ENCODE measurements around the gene POC5.
"Not testable (repeated sequence)": the region's sequence is repeated elsewhere in the genome, so short reads cannot be mapped to it uniquely, and the experiment has no call there.

Gene POC5, protein sequence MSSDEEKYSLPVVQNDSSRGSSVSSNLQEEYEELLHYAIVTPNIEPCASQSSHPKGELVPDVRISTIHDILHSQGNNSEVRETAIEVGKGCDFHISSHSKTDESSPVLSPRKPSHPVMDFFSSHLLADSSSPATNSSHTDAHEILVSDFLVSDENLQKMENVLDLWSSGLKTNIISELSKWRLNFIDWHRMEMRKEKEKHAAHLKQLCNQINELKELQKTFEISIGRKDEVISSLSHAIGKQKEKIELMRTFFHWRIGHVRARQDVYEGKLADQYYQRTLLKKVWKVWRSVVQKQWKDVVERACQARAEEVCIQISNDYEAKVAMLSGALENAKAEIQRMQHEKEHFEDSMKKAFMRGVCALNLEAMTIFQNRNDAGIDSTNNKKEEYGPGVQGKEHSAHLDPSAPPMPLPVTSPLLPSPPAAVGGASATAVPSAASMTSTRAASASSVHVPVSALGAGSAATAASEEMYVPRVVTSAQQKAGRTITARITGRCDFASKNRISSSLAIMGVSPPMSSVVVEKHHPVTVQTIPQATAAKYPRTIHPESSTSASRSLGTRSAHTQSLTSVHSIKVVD

GRCh38 chr5:75717082-75717922, at the start of gene POC5:
TSS of gene POC5 (minus strand) at chr5:75717437. CDS start at chr5:75712937, 4,500 bp downstream.
- peak; percentile 99 for DNase-seq (ENCODE audit: low spot score)

- DNase-seq (ENCODE audit: low spot score): no peak
These were observed 40.9 kb upstream of the POC5 start for GRCh38 chr5:75758116-75758515.

GRCh38 chr5:75756981-75757380, 39.7 kb upstream of the POC5 start:
- no peak for DNase-seq (ENCODE audit: low spot score)

DNA sequence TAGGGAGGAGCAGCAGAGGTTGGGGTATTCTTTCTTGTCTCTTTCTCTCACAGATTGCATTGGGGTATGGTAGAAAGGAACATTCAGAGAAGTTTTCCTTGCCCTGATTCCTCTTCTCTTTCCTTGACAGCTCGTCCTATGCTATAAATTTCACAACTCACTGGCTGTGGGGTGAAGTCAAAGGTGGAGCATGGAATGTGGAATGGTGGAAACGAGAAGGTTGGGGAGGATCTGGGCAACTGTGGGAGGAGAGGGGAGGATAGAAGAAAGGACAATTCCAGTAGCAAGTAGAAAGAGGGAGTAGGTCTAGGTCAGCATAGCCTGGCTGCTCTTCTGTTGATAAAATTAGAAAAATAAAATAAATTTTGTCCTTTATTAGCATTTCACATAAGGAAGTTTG, 39.0 kb upstream of the POC5 start:
- no peak for DNase-seq (ENCODE audit: low spot score)

- no peak for DNase-seq (ENCODE audit: low spot score)
These were observed 35.9 kb upstream of the POC5 start for GRCh38 chr5:75753182-75753581.

GRCh38 chr5:75744355-75744754, 27.1 kb upstream of the POC5 start:
- DNase-seq (ENCODE audit: low spot score): no peak

- no peak for DNase-seq (ENCODE audit: low spot score)
These were observed 19.0 kb upstream of the POC5 start for GRCh38 chr5:75736273-75736672.

- peak; percentile 18 for DNase-seq (ENCODE audit: low spot score)
These were observed 17.9 kb upstream of the POC5 start for GRCh38 chr5:75734913-75735789.

GRCh38 chr5:75733767-75734166, 16.5 kb upstream of the POC5 start:
- DNase-seq (ENCODE audit: low spot score): no peak

- not testable (repeated sequence) for DNase-seq (ENCODE audit: low spot score)
These were observed 14.3 kb upstream of the POC5 start for GRCh38 chr5:75731515-75731914.

DNA sequence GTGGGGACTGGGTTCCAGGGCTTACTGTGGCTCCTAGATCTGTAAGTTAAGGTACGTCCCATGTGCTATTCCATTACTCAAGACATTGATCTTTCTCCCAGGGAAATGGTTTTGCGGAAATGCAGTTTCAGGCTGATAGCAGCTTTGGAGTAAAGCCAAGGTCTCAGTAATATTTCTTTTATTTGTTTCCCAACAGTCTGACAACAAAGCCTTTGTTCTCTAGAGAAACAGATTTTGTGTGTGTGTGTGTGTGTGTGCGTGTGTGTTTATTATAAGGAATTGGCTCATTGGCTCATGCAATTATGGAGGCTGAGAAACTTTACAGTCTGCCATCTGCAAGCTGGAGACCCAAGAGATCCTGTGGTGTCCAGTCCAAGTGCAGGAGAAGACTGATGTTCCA, 12.1 kb upstream of the POC5 start:
- DNase-seq (ENCODE audit: low spot score): no peak

DNA sequence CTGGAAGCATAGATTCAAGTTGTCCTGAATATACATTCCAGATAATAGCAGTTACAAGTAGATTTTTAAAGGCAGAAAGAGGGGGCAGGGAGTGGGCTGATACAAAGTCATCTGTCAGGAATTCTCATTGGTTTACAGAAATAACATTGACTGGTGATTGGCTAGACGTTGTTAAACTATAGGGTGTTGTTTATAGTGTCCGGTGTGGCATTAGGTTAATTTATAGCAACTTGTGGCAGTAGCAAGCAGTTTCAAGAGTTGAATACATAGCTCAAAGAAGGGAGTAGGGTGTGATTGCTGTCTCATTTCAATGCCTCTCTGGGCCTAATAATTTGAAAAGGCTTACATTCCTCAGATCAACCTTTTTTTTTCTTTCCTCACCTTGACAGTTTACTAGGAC, 10.7 kb upstream of the POC5 start:
- no peak for DNase-seq (ENCODE audit: low spot score)

DNA sequence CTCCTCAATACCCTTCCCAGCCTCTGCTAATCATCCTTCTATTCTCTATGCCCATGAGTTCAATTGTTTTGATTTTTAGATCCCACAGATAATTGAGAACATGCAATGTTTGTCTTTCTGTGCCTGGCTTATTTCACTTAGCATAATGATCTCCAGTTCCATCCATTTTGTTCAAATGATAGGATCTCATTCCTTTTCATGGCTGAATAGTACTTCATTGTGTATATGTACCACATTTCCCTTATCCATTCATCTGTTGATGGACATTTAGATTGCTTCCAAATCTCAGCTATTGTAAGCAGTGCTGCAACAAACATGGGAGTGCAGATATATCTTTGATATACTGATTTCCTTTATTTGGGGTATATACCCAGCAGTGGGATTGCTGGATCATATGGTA, 9.0 kb upstream of the POC5 start:
- not testable (repeated sequence) for DNase-seq (ENCODE audit: low spot score)

GRCh38 chr5:75723378-75723777, 6.1 kb upstream of the POC5 start:
- DNase-seq (ENCODE audit: low spot score): no peak

DNA sequence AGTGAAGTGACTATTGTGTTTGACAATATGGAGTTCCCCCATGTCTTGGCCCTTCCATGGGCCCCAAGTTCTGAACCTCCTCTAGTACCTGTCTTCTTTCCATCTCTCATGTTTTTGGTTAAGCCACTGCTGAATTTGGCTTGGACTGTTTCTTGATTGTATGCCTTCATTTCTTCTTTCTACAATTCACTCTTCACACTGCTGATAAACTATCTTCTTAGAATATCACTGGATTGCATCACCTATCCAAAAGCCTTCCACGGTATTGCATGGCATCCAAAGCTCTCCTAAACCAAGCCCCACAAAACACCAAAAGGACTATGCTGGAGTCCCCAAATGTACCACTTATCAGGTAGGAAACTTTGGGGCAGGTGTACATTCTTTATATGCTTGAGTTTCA, 4.3 kb upstream of the POC5 start:
- no peak for DNase-seq (ENCODE audit: low spot score)

GRCh38 chr5:75720882-75721281, 3.6 kb upstream of the POC5 start:
- DNase-seq (ENCODE audit: low spot score): no peak

DNA sequence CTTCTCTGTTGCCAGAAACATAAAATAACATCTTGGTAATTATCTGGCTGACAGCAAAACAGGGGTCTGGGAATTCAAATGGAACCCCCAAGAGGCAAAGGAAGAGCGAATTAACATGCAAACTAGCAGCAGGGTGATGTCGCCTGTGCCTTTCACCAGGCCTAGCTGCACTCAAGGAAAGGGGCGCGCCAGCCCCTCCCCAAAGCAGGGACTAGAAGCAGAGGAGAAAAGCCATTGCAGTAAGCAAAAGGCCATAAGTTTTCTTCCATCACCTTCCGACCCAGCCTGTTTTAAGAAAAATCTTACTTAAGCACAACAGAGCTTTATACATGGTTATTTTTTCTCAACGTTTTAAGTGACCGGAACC, 539 bp downstream of the POC5 start:
- DNase-seq (ENCODE audit: low spot score): no peak

DNA sequence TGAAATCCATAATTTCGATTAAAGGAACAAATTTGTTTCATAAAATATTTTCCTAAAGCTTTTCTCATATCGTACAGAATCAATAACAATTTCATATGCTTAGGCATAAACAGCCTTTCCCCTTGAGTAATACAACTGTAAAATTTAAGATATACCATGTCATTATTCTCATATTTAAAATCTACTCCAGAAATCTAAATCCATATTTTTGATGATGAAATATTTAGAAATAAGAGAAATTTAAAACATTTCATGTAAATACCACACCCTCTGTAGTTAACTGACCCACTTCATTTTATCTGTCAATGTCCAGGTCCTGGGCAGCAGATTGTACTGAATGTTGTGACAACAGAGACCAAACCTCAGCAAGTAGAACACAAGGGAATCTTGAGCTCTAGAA, 5.1 kb downstream of the POC5 start:
- no peak for DNase-seq (ENCODE audit: low spot score)

- no peak for DNase-seq (ENCODE audit: low spot score)
These were observed 6.1 kb downstream of the POC5 start for GRCh38 chr5:75711151-75711550.

DNA sequence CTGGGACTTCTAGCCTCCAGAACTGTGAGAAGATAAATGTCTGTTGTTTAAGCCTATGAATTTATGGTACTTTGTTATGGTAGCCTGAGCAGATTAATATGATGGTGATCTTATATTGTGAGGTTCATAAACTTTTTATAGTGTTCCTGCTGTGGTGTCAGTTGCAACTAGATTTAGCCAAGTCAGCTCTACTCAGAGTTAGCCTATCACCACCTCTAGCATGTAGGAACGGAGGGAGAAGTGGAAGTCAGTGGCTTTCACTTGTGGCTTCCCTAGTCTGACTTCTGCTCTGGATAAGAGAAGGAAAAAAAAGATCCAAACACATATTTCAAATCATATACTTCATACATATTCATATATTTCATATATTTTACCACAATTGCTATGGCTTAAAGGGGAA, 6.6 kb downstream of the POC5 start:
- no peak for DNase-seq (ENCODE audit: low spot score)

- DNase-seq (ENCODE audit: low spot score): no peak
These were observed 9.2 kb downstream of the POC5 start for GRCh38 chr5:75707911-75708509.

DNA sequence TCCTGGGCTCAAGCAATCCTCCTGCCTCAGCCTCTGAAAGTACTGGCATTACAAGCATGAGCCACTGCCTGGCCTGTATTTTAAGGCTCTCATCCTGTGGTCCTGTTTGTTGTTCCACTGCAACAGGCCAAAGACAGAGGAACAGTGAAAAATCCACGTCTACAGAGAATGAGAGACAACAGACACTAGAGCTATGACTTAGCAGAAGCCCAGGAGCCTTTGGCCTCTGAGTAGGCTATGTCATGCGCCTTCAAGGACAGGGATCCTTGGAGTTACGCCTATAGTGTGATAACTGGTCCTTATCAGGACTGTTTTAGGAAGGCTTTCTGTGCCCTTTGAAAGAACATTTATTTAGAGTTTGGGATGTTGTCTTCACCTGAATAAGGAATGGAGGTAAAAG, 10.5 kb downstream of the POC5 start:
- DNase-seq (ENCODE audit: low spot score): no peak
